IMR-90 (cell line): Measurements from ENCODE around the gene ARFGAP3. TPM values are rescaled to one million over a fixed set of nuclear protein-coding genes. Genes with fewer than 3 reads are reported as not detected.

Source experiments
- ATAC-seq: fragments of 200-7000 bp; cut with Tn5 transposase; 2 replicates; pipeline ENCODE4 v1.9.1; 2020; ENCODE audit warnings: low read depth, mild to moderate bottlenecking, moderate library complexity
- BruUV-seq: library from RNA; stranded (reverse); fragments of 400-500 nt; replicated peaks from 2 replicates; lab custom pipeline; 2021; lab: Mats Ljungman, UMichigan
- CTCF ChIA-PET: fragments of 300-600 bp; formaldehyde crosslinking; extraction: SDS; loops from one replicate; lab custom pipeline; 2021; ENCODE audit warnings: antibody characterized with exemption; lab: Yijun Ruan, JAX
- POLR2A ChIA-PET: fragments of 300-600 bp; sonication (Branson Sonifier 250); formaldehyde crosslinking; loops from one replicate; lab custom pipeline; 2022; ENCODE audit warnings: antibody characterized with exemption; ENCODE audit not compliant: unreplicated experiment; lab: Charles Lee
- DNase-seq: peaks from one replicate; pipeline ENCODE4 v3.0.0; 2013
- H2AFZ ChIP-seq: replicated peaks from 2 replicates; pipeline ENCODE3; 2013; ENCODE audit warnings: low read length, mild to moderate bottlenecking; ENCODE audit not compliant: poor library complexity
- H2AK5ac ChIP-seq: 2 replicates; pipeline ENCODE4 v1.6.1; 2013; ENCODE audit warnings: low read depth, low read length, inconsistent platforms
- H2AK9ac ChIP-seq: replicated peaks from 2 replicates; pipeline ENCODE3; 2013; ENCODE audit warnings: mild to moderate bottlenecking, low read depth, low read length, moderate library complexity; ENCODE audit not compliant: poor library complexity
- H2BK120ac ChIP-seq: 2 replicates; pipeline ENCODE4 v1.6.1; 2013; ENCODE audit warnings: low read depth, low read length, inconsistent platforms
- H2BK15ac ChIP-seq: 3 replicates; pipeline ENCODE4 v1.6.1; 2013; ENCODE audit warnings: low read depth, low read length, inconsistent platforms
- H2BK20ac ChIP-seq: 2 replicates; pipeline ENCODE4 v1.6.1; 2013; ENCODE audit warnings: low read depth, mild to moderate bottlenecking, inconsistent platforms, low read length, moderate library complexity
- H2BK5ac ChIP-seq: 2 replicates; pipeline ENCODE4 v1.6.1; 2013; ENCODE audit warnings: mild to moderate bottlenecking, low read depth, low read length, inconsistent platforms; ENCODE audit not compliant: poor library complexity, severe bottlenecking
- H3K14ac ChIP-seq: replicated peaks from 2 replicates; pipeline ENCODE4 v1.6.1; 2013; ENCODE audit warnings: low read depth, low read length, inconsistent platforms
- H3K18ac ChIP-seq: 2 replicates; pipeline ENCODE4 v1.6.1; 2013; ENCODE audit warnings: low read depth, low read length, control low read depth
- H3K23ac ChIP-seq: 2 replicates; pipeline ENCODE4 v1.6.1; 2013; ENCODE audit warnings: low read depth, low read length, inconsistent platforms
- H3K27ac ChIP-seq: 2 replicates; pipeline ENCODE4 v1.5.1; 2013; ENCODE audit warnings: mild to moderate bottlenecking, control low read depth, low read length; ENCODE audit not compliant: insufficient read depth
- H3K27me3 ChIP-seq: 2 replicates; pipeline ENCODE4 v1.6.1; 2013; ENCODE audit warnings: low read length; ENCODE audit not compliant: control insufficient read depth, insufficient read depth
- H3K36me3 ChIP-seq: 2 replicates; pipeline ENCODE4 v1.6.1; 2013; ENCODE audit warnings: low read length, mixed read lengths; ENCODE audit not compliant: control insufficient read depth, insufficient read depth
- H3K4ac ChIP-seq: 2 replicates; pipeline ENCODE4 v1.6.1; 2013; ENCODE audit warnings: low read depth, low read length, inconsistent platforms
- H3K4me1 ChIP-seq: 2 replicates; pipeline ENCODE4 v1.6.1; 2013; ENCODE audit warnings: low read length, mixed read lengths; ENCODE audit not compliant: control insufficient read depth, insufficient read depth
- H3K4me2 ChIP-seq: 2 replicates; pipeline ENCODE4 v1.6.1; 2013; ENCODE audit warnings: low read depth, mild to moderate bottlenecking, control low read depth, low read length, moderate library complexity
- H3K4me3 ChIP-seq: 2 replicates; pipeline ENCODE4 v1.5.1; 2013; ENCODE audit warnings: low read depth, mild to moderate bottlenecking, control low read depth, low read length, moderate library complexity; ENCODE audit not compliant: insufficient read depth
- H3K56ac ChIP-seq: 2 replicates; pipeline ENCODE4 v1.6.1; 2013; ENCODE audit warnings: low read length, inconsistent platforms; ENCODE audit not compliant: insufficient read depth; ENCODE audit errors: extremely low read depth
- H3K79me1 ChIP-seq, 2 experiments: 2 replicates each; pipeline ENCODE4 v1.6.1; 2013; ENCODE audit warnings: low read length in 2 of 2, inconsistent platforms in 1 of 2, low read depth in 1 of 2
- H3K9ac ChIP-seq: 2 replicates; pipeline ENCODE4 v1.6.1; 2013; ENCODE audit warnings: low read depth, low read length, control low read depth
- H3K9me1 ChIP-seq: 2 replicates; pipeline ENCODE4 v1.6.1; 2013; ENCODE audit warnings: low read length, inconsistent platforms; ENCODE audit not compliant: insufficient read depth
- H3K9me3 ChIP-seq: 2 replicates; pipeline ENCODE4 v1.6.1; 2013; ENCODE audit warnings: low read length; ENCODE audit not compliant: control insufficient read depth, insufficient read depth
- H4K20me1 ChIP-seq: 2 replicates; pipeline ENCODE4 v1.6.1; 2013; ENCODE audit warnings: low read length, inconsistent platforms; ENCODE audit not compliant: insufficient read depth
- H4K5ac ChIP-seq: 2 replicates; pipeline ENCODE4 v1.6.1; 2013; ENCODE audit warnings: mild to moderate bottlenecking, low read depth, low read length, control low read depth
- H4K8ac ChIP-seq, 2 experiments: 2 replicates each; pipeline ENCODE4 v1.6.1; 2013; ENCODE audit warnings: low read depth in 2 of 2, low read length in 2 of 2, control low read depth in 1 of 2, inconsistent platforms in 1 of 2
- H4K91ac ChIP-seq: 2 replicates; pipeline ENCODE4 v1.6.1; 2013; ENCODE audit warnings: low read depth, low read length, inconsistent platforms; ENCODE audit not compliant: insufficient read depth
- CEBPB ChIP-seq: IDR thresholded peaks from 2 replicates; pipeline ENCODE4 v1.6.1; 2012; ENCODE audit warnings: low read depth, low read length, improper control_type of control experiment
- CHD1 ChIP-seq: IDR thresholded peaks from 2 replicates; pipeline ENCODE4 v1.6.1; 2012; ENCODE audit warnings: low read depth, low read length, improper control_type of control experiment
- CTCF ChIP-seq: conservative IDR thresholded peaks from 2 replicates; pipeline ENCODE4 v1.5.1; 2012; ENCODE audit warnings: mild to moderate bottlenecking, low read depth, low read length, improper control_type of control experiment
- MAFK ChIP-seq: IDR thresholded peaks from 2 replicates; pipeline ENCODE4 v1.6.1; 2012; ENCODE audit warnings: low read depth, low read length, improper control_type of control experiment
- MAZ ChIP-seq: IDR thresholded peaks from 2 replicates; pipeline ENCODE4 v1.6.1; 2012; ENCODE audit warnings: low read depth, mild to moderate bottlenecking, low read length, improper control_type of control experiment, moderate library complexity, borderline replicate concordance
- MXI1 ChIP-seq: IDR thresholded peaks from 2 replicates; pipeline ENCODE4 v1.6.1; 2012; ENCODE audit warnings: low read depth, mild to moderate bottlenecking, low read length, moderate library complexity, borderline replicate concordance
- RCOR1 ChIP-seq: IDR thresholded peaks from 2 replicates; pipeline ENCODE4 v1.6.1; 2012; ENCODE audit warnings: mild to moderate bottlenecking, low read length, improper control_type of control experiment; ENCODE audit not compliant: insufficient replicate concordance
- RFX5 ChIP-seq: IDR thresholded peaks from 2 replicates; pipeline ENCODE4 v1.8.0; 2012; ENCODE audit warnings: low read depth, mild to moderate bottlenecking, low read length, moderate library complexity
- WGBS, 2 experiments: methylation state at CpG; one replicate each; pipeline versions ENCODE4 v1.1.5 to v1.1.7; 2013; ENCODE audit warnings: missing lambda C conversion rate in 2 of 2; ENCODE audit not compliant: insufficient read length in 1 of 2; ENCODE audit errors: extremely low coverage in 2 of 2; 5-methylcytosine and 5-hydroxymethylcytosine counted together
- dilution Hi-C: fragments of 300-500 bp; cut with HindIII; formaldehyde crosslinking; loops from one replicate; pipeline ENCODE4 v1.14.3; 2018; ENCODE audit warnings: low sequenced_read_pairs; ENCODE audit not compliant: unreplicated experiment
- in situ Hi-C: fragments of 300-500 bp; cut with MboI; formaldehyde crosslinking; loops from 3 replicates; pipeline ENCODE4 v1.14.3; 2019; ENCODE audit warnings: low sequenced_read_pairs, inconsistent platforms, mixed read lengths
- intact Hi-C: fragments of 100-400 bp; cut with micrococcal nuclease; formaldehyde crosslinking; loops from 2 replicates; pipeline ENCODE4 v1.10.0; 2022
- polyA plus RNA-seq, 3 experiments: library from polyadenylated mRNA; depleted of rRNA; stranded (reverse); fragments of >200 nt; gene quantifications; 2 replicates each; pipeline ENCODE4 v1.2.3, GENCODE V29; 2012; ENCODE audit warnings: low replicate concordance in 1 of 3
- total RNA-seq: library from RNA; depleted of rRNA; stranded (reverse); fragments of >200 nt; gene quantifications from 2 replicates; pipeline ENCODE4 v1.2.3, GENCODE V29; 2012

Gene ARFGAP3
- total and polyA plus RNA-seq, 2 of the 4 experiments (the other 2 are of a cell fraction), result 50.0 to 70.1 TPM

DNA sequence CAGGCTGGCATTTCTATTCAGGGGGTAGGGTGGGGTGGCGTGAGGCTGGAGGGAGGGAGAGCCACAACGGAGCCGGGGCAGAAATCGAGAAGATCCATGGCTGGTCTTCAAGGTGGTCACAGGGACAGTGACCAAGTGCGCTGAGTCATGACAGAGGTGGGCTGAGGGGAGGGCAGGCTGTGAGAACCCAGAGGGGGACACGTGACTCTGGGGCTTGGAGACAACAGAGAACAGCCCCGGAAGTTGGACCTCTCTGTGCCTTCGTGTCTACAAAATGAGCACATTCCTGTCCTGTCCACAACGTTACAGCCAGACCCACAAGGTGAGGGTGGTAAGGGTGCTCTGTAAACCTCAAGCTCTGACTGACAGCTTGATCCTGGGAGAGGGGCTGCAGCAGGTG is 35.1 kb upstream of the ARFGAP3 start:
- H3K9me3 ChIP-seq, result no peaks in the 10 kb centered on the region
- no peak overlapping the region for H2AK5ac ChIP-seq
- no peaks in the 10 kb centered on the region for H3K4me1 ChIP-seq
- no peak overlapping the region for H3K56ac ChIP-seq
- H4K8ac ChIP-seq, result no peak overlapping the region
- peaks cover 14% of the 10 kb centered on the region for H3K9me1 ChIP-seq
- no peak overlapping the region for H3K18ac ChIP-seq
- no peak overlapping the region for H2BK5ac ChIP-seq
- peaks cover 27% of the 10 kb centered on the region for H4K20me1 ChIP-seq
- 100% methylated on average over 3 of the region's 9 CpGs; no CpG with 5 or more reads in 1 of the 2 experiments for WGBS, 2 experiments
- ChIA-PET POLR2A (no interaction called here), CTCF (no interaction called here)
- BruUV-seq, result no TSS peak
- peaks cover 53 to 70% of the 10 kb centered on the region in 2 experiments for H3K79me1 ChIP-seq
- in situ Hi-C loops, result no loop called here
- H3K27me3 ChIP-seq, result no peaks in the 10 kb centered on the region
- H2BK120ac ChIP-seq, result no peak overlapping the region
- no peak overlapping the region for H3K4me2 ChIP-seq
- no peak overlapping the region for H3K9ac ChIP-seq
- DNase-seq, result no peak
- dilution Hi-C loops, result no loop called here
- no peak overlapping the region for H3K4ac ChIP-seq
- H3K27ac ChIP-seq, result no peak overlapping the region
- H4K5ac ChIP-seq, result no peak overlapping the region
- H3K36me3 ChIP-seq, result peaks cover 30% of the 10 kb centered on the region
- intact Hi-C loops, result no loop called here
- H4K91ac ChIP-seq, result no peak overlapping the region
- H3K23ac ChIP-seq, result no peak overlapping the region
- no peak overlapping the region for H2AFZ ChIP-seq
- H2BK15ac ChIP-seq, result no peak overlapping the region
- H2AK9ac ChIP-seq, result no peak overlapping the region
- no peak overlapping the region for H2BK20ac ChIP-seq
- H3K4me3 ChIP-seq, result no peak overlapping the region
- TF ChIP-seq CEBPB (no peak), RCOR1 (no peak), RFX5 (no peak), CHD1 (no peak), MAFK (no peak), MAZ (no peak), CTCF (no peak), MXI1 (no peak)
- no peak for ATAC-seq
- no peak overlapping the region for H3K14ac ChIP-seq
